HCEC 1CT (cell line): ENCODE results near the gene COPZ1.
"Not testable (repeated sequence)": the region's sequence is repeated elsewhere in the genome, so short reads cannot be mapped to it uniquely, and the experiment has no call there.

Experiments
- DNase-seq: peaks from one replicate; pipeline ENCODE4 v3.0.0-alpha.2; 2017

COPZ1 gene

GRCh38 chr12:54337280-54337842, 12.4 kb downstream of the COPZ1 start:
- no peak for DNase-seq

DNA sequence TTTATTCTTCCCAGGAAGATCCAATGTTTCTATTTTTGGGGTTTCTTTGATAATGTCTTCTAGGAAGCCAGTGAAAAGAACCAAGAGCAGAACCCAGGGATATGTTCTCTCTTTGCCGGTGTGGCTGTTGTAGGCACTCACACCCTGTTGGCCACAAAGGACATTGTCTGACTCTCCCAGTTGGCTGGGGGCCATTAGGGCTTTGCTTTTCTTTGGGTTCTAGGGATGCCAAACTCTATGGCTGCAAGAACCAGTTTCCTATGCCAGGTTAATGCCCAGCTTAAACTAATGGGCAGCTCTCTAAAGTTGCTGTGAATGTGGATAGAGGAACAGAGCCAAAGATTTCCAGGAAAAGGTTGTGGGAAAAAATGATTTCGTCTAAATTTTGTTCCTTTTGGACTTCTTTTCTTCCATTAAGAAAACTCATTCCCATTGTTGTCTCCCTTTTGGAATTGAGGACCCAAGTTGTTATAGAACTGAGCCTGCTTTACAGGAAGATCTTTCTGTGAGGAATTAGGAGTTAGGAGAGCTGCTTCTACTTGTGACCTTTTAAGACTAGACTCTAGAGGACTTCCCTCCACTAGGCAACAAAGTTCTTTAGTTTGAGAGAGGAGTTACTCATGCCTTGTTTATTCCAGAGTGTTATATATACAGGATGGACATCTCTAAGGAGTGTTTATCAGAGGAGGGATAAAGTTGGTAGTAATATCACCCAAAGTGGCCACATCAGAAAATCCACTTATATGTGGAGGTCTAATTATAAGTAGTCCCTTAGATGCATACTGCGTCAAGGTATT, 13.1 kb downstream of the COPZ1 start:
- DNase-seq = no peak

- DNase-seq = no peak
Measured at GRCh38 chr12:54338698-54339296, 13.9 kb downstream of the COPZ1 start.

- DNase-seq = no peak
Measured at GRCh38 chr12:54340846-54341245, 15.9 kb downstream of the COPZ1 start.

DNA sequence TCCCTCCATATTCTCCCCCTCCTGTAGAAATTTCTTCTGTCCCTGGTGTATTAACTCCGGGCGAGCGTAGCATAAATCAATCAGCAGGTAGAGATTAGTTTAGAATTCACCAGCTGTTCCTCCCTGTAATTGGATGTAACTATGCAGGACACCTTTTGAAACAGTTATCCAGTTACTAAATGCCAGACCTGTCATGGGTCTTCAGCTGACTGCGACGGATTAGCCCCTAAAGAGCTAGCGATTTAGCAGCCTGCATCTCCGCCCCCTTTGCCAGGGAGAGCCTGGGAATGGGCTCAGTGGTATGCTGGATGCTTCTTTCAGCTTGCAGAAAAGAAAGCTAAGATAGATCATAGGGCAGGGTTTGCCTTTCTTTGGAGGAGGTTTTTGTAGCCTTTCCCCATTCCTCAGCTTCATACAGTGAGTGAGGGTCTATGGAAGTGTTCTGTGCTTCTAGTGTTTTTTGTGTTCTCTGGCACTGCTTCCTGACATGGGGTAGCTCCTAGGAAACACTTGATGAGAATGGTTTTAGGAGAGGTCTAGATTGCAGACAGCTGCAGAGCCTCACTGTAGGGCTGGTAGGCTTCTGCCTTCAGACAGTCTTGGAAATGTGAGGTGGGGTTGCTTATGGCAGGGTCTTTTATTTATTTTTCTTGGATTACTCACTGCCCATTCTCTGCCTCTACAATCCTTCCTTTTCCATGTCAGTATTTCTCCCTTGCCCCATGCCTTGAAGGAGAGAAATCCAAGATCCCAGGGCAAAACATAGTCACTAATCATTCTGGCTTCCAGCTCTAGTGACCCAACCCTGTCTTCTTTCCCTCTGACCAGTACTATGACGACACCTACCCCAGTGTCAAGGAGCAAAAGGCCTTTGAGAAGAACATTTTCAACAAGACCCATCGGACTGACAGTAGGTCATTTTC, 16.7 kb downstream of the COPZ1 start:
- no peak for DNase-seq

- DNase-seq = no peak
Measured at GRCh38 chr12:54349036-54349435, 24.1 kb downstream of the COPZ1 start.

- no peak for DNase-seq
Measured at GRCh38 chr12:54349679-54350078, 24.7 kb downstream of the COPZ1 start.

DNA sequence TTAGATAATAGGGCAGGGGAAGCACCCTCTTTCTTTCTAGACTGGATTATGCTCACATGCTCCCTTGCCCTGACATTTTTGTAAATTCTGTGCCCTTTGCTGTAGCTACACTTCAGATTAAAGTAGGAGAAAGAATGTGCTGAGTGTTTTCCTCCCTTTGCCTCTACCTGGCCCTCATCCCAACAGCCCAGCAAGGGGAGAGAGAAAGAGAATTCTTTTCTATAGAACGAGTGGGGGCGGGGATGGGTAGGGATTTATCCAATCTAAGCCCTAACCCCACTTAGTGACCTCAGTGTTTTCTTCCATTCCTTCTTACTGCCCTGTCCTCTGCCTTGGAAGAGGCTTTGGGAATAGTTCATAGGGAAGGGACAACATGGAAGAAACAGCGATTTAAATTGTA, 25.8 kb downstream of the COPZ1 start:
- DNase-seq = no peak

- no peak for DNase-seq
Measured at GRCh38 chr12:54351341-54351740, 26.4 kb downstream of the COPZ1 start.

DNA sequence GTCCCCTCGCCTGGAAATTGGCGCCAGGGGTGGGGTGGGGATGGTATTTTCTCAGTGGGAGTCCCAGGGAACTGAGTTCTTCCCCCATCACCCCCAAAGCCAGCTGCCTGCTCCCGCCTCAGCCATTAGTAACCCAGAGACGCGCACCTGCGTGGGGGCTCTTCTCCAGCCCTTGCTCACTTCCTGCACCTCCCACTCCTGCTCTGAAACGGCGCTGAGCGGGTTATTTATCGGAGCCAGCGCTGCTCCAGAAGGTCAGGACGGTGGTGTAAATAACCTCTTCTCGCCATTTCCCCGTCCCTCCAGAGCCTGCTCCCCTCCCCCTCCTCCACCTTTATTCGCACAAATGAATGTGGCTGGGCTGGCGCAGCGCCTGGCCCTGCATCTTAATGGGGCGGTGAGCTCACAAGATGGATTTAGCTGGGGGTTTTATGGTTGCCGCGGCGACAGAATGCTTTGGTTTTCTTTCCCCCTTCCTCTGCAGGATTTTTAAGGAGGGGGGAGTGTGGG, 27.1 kb downstream of the COPZ1 start:
- no peak for DNase-seq

GRCh38 chr12:54352891-54353874, 28.3 kb downstream of the COPZ1 start:
- DNase-seq = peak; percentile 54

DNA sequence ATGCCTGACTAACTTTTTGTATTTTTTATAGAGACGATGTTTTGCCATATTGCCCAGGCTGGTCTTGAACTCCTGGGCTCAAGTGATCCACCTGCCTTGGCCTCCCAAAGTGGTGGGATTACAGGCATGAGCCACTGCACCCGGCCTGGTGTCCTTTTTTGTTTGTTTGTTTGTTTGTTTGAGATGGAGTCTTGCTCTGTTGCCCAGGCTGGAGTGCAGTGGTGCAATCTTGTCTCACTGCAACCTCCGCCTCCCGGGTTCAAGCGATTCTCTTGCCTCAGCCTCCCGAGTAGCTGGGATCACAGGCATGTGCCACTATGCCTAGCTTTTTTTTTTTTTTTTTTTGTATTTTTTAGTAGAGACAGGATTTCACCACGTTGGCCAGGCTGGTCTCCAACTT, 29.3 kb downstream of the COPZ1 start:
- DNase-seq = not testable (repeated sequence)

DNA sequence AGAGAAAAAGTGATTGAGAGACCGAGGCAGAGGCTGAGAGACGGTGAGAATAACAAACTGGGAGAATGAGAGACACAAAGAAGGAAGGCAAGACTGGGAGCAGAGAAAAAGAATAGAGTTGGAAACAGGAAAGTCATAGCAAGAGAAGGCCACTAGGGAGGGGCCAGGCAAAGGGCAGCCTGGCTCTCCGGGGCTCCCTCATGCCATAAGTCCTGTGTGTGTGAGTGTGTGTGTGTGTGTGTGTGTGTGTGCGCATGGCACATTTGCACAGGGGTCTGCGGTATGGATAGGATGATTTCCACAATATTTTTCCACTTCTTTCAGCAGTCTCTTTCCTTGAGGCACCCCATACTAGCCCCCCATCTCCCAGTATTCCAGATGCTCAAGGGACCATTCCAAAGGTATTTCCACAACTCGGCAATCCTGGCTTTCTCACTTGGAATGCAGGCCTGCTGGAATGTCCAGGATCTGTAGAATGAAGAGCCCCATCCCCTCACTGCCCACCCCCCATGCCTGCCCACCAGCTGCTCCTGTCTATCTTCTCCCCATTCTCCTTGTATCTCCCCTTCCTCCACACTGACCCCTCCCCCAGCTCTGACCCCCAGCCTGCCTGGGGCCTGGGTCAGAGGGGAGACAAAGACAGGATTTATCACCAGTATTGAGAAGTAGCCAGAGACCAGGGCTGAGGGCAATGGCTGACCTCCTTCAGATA, 30.3 kb downstream of the COPZ1 start:
- no peak for DNase-seq

- DNase-seq = no peak
Measured at GRCh38 chr12:54356228-54356627, 31.3 kb downstream of the COPZ1 start.

DNA sequence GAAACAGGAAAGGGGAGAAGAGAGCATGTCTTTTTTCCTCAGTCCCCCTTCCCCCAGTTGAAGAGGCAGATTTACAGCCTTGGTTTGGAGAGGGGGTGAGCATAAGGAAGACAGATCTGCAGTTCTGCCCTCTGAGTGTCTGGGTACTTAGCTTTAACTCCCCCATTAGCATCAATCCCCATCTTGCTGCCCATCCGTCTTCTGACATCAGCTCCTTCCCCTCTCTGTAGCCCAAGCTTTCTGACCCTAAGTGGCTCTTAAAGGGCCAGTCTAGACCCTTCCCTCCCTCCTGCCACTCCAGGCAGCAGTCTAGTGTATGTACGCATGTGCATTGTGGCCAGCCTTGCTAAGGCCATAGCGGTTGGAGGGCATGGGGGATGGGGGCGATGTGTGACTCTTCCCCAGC, 32.0 kb downstream of the COPZ1 start:
- no peak for DNase-seq

- no peak for DNase-seq
Measured at GRCh38 chr12:54357506-54358190, 32.7 kb downstream of the COPZ1 start.

DNA sequence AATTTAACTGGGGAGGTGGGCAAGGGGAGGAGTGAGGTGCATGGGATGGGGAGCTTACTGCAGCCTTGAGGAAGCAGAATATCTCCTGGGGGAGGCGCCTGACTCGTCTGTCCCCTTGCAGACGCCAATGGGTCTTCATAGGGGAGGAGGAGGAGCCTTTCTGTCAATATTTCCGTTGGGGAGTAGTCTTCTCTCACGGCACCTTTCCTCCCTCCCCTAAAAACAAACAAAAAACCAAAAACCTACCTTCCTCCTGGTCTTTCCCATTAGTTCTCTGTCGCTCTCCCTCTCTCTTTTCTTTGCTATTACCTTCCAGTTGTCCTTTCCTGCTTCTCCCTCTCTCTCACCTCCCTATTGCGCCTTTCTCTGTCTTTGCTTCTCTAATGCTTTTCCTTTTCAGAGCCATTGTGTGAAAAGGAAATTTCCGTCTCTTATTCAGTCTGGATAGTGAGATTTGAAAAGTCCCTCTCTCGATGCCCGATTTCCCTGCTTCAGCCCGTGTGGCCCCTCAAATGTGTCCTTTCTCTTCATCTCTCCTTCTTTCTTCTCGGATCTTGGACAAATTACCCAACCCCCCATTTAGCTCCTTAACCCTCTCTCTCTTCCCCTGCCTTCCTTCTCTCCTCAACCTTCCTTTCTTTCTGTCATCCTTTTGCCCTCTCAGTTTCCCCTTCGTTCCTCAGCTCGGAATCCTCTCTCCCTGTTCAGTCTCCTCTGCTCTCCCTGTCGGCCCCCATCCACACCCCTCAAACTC, 33.4 kb downstream of the COPZ1 start:
- DNase-seq = no peak

DNA sequence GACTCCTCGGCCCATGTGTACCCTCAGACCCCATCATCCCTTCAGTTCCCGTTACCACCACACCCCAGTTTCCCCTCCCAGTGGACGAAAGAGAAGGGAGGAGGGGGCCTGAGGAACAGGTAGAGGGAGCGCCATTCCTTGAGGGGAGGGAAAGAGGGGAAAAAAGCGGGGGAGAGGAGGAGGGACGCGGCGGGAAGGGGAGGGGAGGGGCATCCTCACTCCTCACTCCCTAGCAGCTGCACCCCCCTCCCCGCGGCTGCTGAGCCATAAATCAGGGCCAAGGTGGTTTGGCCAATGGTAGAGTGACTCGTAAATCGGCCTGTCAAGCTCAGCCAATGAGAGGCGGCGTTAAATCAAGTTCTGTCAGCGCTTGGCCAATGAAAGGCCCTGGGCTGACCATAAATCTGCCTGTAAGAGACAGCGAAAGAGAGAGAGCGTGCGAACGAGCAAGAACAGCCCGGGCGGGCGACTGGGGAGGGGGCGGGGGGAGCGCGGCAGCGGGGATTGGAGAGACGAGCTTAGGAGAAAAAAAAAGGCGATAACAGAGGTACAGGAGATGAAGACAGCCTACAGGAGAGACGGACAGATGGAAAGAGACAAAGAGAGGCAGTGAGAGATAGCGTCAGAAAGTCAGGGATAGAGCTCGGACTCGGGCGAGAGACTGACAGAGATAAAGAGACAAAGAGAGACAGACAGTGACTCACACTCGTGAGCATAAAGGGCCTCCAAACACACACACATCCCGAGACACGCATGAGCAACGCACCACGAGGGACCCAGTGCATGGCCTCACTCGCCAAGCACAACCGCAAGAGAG, 34.2 kb downstream of the COPZ1 start:
- DNase-seq = peak; percentile 98
